Osteocyte (in vitro differentiated cells): ENCODE measurements around the gene VWC2L. TPM values are rescaled to one million over a fixed set of nuclear protein-coding genes. Genes with fewer than 3 reads are reported as not detected.

Experiments used
- DNase-seq: peaks from one replicate; pipeline ENCODE4 v3.0.0; 2021; ENCODE audit warnings: mixed read lengths; ENCODE audit not compliant: unreplicated experiment; ENCODE audit errors: extremely low spot score
- H3K27ac Mint-ChIP-seq: one replicate; pipeline ENCODE4 v1.8.0; 2021; ENCODE audit warnings: mild to moderate bottlenecking, mixed read lengths; ENCODE audit not compliant: unreplicated experiment
- H3K27me3 Mint-ChIP-seq: one replicate; pipeline ENCODE4 v1.8.0; 2021; ENCODE audit warnings: mixed read lengths; ENCODE audit not compliant: unreplicated experiment
- H3K36me3 Mint-ChIP-seq: one replicate; pipeline ENCODE4 v1.8.0; 2021; ENCODE audit warnings: mixed read lengths; ENCODE audit not compliant: unreplicated experiment
- H3K4me1 Mint-ChIP-seq: one replicate; pipeline ENCODE4 v1.8.0; 2021; ENCODE audit warnings: mixed read lengths; ENCODE audit not compliant: unreplicated experiment
- H3K4me3 Mint-ChIP-seq: one replicate; pipeline ENCODE4 v1.8.0; 2021; ENCODE audit warnings: mild to moderate bottlenecking, moderate library complexity, mixed read lengths; ENCODE audit not compliant: unreplicated experiment
- H3K9me3 Mint-ChIP-seq: one replicate; pipeline ENCODE4 v1.8.0; 2021; ENCODE audit warnings: mixed read lengths; ENCODE audit not compliant: unreplicated experiment
- CTCF ChIP-seq: fragments of 200-600 bp; sonication (generic); IDR thresholded peaks from 2 replicates; pipeline ENCODE4 v1.5.0; 2021; ENCODE audit warnings: antibody characterized with exemption, mild to moderate bottlenecking, moderate library complexity
- total RNA-seq: library from RNA; stranded (reverse); gene quantifications from 2 replicates; pipeline ENCODE4 v1.2.1, GENCODE V29; 2021

VWC2L gene
- total RNA-seq, 1 donor from 2014 or later, result not detected

GRCh38 chr2:214386720-214387119, 24.1 kb upstream of the VWC2L start:
- Mint-ChIP-seq H3K27me3 (no peaks in the 10 kb centered on the region), H3K36me3 (no peaks in the 10 kb centered on the region), H3K9me3 (no peaks in the 10 kb centered on the region), H3K4me1 (peaks cover 4% of the 10 kb centered on the region), H3K4me3 (no peak overlapping the region), H3K27ac (no peak overlapping the region)
- TF ChIP-seq CTCF, result no peak
- no peak for DNase-seq

- no peak for DNase-seq
- no peak overlapping the region for H3K4me3 Mint-ChIP-seq
- no peak overlapping the region for H3K27ac Mint-ChIP-seq
- H3K36me3 Mint-ChIP-seq, result no peaks in the 10 kb centered on the region
- peaks cover 4% of the 10 kb centered on the region for H3K4me1 Mint-ChIP-seq
- no peak for TF ChIP-seq CTCF
- H3K9me3 Mint-ChIP-seq, result no peaks in the 10 kb centered on the region
- H3K27me3 Mint-ChIP-seq, result no peaks in the 10 kb centered on the region
These were observed 21.5 kb upstream of the VWC2L start for GRCh38 chr2:214389334-214389733.

GRCh38 chr2:214393796-214394195, 17.1 kb upstream of the VWC2L start:
- Mint-ChIP-seq H3K4me1 (no peaks in the 10 kb centered on the region), H3K4me3 (no peak overlapping the region), H3K9me3 (peaks cover 3% of the 10 kb centered on the region), H3K36me3 (no peaks in the 10 kb centered on the region), H3K27me3 (no peaks in the 10 kb centered on the region), H3K27ac (no peak overlapping the region)
- no peak for TF ChIP-seq CTCF
- no peak for DNase-seq

GRCh38 chr2:214395040-214395439, 15.8 kb upstream of the VWC2L start:
- H3K9me3 Mint-ChIP-seq, result peaks cover 3% of the 10 kb centered on the region
- H3K4me1 Mint-ChIP-seq, result no peaks in the 10 kb centered on the region
- H3K36me3 Mint-ChIP-seq, result no peaks in the 10 kb centered on the region
- H3K27me3 Mint-ChIP-seq, result no peaks in the 10 kb centered on the region
- no peak overlapping the region for H3K4me3 Mint-ChIP-seq
- DNase-seq, result no peak
- no peak for TF ChIP-seq CTCF
- H3K27ac Mint-ChIP-seq, result no peak overlapping the region

GRCh38 chr2:214401580-214401979, 9.3 kb upstream of the VWC2L start:
- Mint-ChIP-seq H3K9me3 (no peaks in the 10 kb centered on the region), H3K27ac (no peak overlapping the region), H3K36me3 (no peaks in the 10 kb centered on the region), H3K4me3 (no peak overlapping the region), H3K4me1 (peaks cover 14% of the 10 kb centered on the region), H3K27me3 (no peaks in the 10 kb centered on the region)
- no peak for TF ChIP-seq CTCF
- DNase-seq, result no peak
